Common myeloid progenitor, CD34-positive (primary cell): ENCODE measurements around the gene TLR8.

ENCODE experiments used
- CTCF ChIA-PET: fragments of 350-600 bp; sonication (Branson Sonifier 250); formaldehyde crosslinking; loops from one replicate; lab custom pipeline; 2021; ENCODE audit warnings: antibody characterized with exemption; lab: Charles Lee
- POLR2A ChIA-PET: fragments of 350-600 bp; sonication (Branson Sonifier 250); formaldehyde crosslinking; loops from one replicate; lab custom pipeline; 2021; ENCODE audit warnings: antibody characterized with exemption; lab: Charles Lee
- DNase-seq, 3 donors: peaks; one replicate each; pipeline versions ENCODE4 v3.0.0 to v3.0.0-alpha.2; 2013
- H3K27ac ChIP-seq, 2 experiments: 1 replicate in 1 of 2; 2 replicates in 1 of 2; pipeline ENCODE4 v1.7.0; 2013; ENCODE audit warnings: inconsistent platforms in 2 of 2, low read length in 2 of 2, mild to moderate bottlenecking in 2 of 2, low read depth in 1 of 2, moderate library complexity in 1 of 2; ENCODE audit not compliant: severe bottlenecking in 2 of 2, insufficient read depth in 1 of 2, poor library complexity in 1 of 2
- H3K27me3 ChIP-seq, 5 experiments: replicated peaks in 2 of 5; 1 replicate in 3 of 5; 2 replicates in 2 of 5; pipeline versions ENCODE4 v1.6.1 to v1.7.0; 2013; ENCODE audit warnings: low read length in 4 of 5, mild to moderate bottlenecking in 2 of 5, moderate library complexity in 2 of 5, inconsistent platforms in 1 of 5; ENCODE audit not compliant: insufficient read depth in 5 of 5, control insufficient read depth in 4 of 5
- H3K36me3 ChIP-seq, 4 experiments: 1 replicate in 2 of 4; 2 replicates in 2 of 4; pipeline versions ENCODE4 v1.6.1 to v1.7.0; 2013; ENCODE audit warnings: low read length in 3 of 4, control low read depth in 1 of 4, mild to moderate bottlenecking in 1 of 4; ENCODE audit not compliant: control insufficient read depth in 4 of 4, insufficient read depth in 4 of 4
- H3K4me1 ChIP-seq, 4 experiments: 1 replicate in 3 of 4; 2 replicates in 1 of 4; pipeline versions ENCODE4 v1.6.1 to v1.7.1; 2013; ENCODE audit warnings: low read length in 3 of 4, mild to moderate bottlenecking in 3 of 4, control low read depth in 1 of 4, inconsistent platforms in 1 of 4, moderate library complexity in 1 of 4; ENCODE audit not compliant: control insufficient read depth in 4 of 4, insufficient read depth in 4 of 4; ENCODE audit errors: control extremely low read depth in 1 of 4
- H3K4me3 ChIP-seq, 7 experiments: 1 replicate in 4 of 7; 2 replicates in 3 of 7; pipeline versions ENCODE4 v1.5.1 to v1.7.0; 2013; ENCODE audit warnings: mild to moderate bottlenecking in 7 of 7, low read length in 6 of 7, moderate library complexity in 6 of 7, inconsistent platforms in 2 of 7, low read depth in 2 of 7, control low read depth in 1 of 7; ENCODE audit not compliant: insufficient read depth in 4 of 7, control insufficient read depth in 1 of 7; ENCODE audit errors: extremely low read depth in 1 of 7
- H3K9me3 ChIP-seq, 5 experiments: 1 replicate in 4 of 5; 2 replicates in 1 of 5; pipeline versions ENCODE4 v1.6.1 to v1.7.1; 2013; ENCODE audit warnings: low read length in 4 of 5, mild to moderate bottlenecking in 2 of 5, inconsistent platforms in 1 of 5, low read depth in 1 of 5, moderate library complexity in 1 of 5; ENCODE audit not compliant: control insufficient read depth in 4 of 5, insufficient read depth in 2 of 5; ENCODE audit errors: control extremely low read depth in 1 of 5
- WGBS: methylation state at CpG from one replicate; pipeline ENCODE4 v1.1.5; 2013; ENCODE audit not compliant: insufficient coverage; 5-methylcytosine and 5-hydroxymethylcytosine counted together

Gene TLR8

DNA sequence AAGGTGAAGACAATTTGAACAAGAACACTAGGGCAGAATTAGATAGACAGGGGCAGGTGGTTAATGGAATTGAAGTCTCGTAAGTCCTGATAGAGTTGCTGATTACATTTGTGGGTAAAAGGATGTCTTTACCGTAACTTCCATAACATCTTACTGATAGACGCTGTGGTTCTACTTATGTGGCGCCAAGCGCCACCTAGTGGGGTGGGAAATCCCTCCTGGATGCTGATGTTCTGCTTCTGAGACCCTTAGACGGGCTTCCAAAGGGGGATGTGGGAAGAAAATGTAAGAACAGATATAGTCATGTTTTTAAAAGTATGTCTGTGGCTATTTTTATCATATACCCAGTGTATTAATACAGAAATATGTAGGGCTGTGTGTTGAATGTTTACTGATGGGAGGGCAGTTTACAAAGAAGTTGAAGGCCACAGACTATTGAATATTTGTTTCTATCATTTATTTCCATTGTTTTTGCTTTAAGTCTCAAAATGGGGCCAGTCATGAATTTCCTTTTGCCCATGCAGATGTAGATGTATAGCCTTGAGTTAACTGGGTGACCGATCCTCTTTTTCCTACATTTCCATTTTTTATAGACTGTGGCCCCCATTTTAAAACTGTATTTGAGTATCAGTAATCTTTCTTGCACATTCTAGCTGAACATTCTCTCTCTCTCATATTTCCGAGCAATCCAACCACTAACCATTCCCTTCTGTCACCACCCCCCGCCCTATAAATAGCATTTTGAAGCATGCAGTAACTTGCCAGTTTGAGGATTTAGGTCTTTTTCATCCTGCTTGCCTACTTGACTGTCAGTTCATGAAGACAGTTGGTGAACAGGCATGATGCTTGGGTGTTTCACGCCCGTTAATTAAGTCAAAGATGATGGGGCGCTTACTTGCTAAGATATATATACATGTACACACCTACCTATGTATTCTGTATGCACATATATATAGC, 12.1 kb upstream of the TLR8 start:
- Histone ChIP-seq H3K27ac (no peak overlapping the region), H3K27me3 (peaks cover 0 to 17% (median 0%) of the 10 kb centered on the region in 5 experiments), H3K4me1 (peaks cover 4 to 26% (median 7%) of the 10 kb centered on the region in 4 experiments), H3K9me3 (no peaks in the 10 kb centered on the region), H3K36me3 (no peaks in the 10 kb centered on the region), H3K4me3 (no peak overlapping the region)
- 41% methylated on average over 5 of the region's 12 CpGs for WGBS
- CTCF ChIA-PET, result interaction anchor here (1.9 to 7.4 kb wide), 3 partner anchors 79 to 90 kb away, joined by 6 to 38 read pairs (median 17); no protein-coding TSS in a partner anchor
- DNase-seq, result peak; percentile 44 to 70 (median 53)
- POLR2A ChIA-PET, result no interaction called here

DNA sequence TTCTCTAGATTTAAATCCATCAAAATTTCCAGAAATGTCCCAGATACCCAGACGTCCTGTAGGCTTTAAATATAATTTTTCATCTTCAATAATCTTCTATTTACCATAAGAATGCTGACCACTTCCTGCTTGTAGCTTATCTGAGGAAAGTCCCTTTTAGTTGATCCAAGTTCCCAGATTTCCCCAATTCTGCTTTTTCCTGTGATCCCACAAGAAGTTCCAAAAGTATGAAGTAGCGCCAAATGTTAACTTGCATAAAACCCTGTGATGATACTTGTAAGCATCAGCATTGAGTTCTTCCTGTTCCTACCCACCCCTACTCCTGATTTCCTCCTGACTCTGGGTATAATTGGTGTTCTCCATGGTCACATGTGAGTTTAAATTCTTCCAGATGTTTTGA, 10.6 kb upstream of the TLR8 start:
- H3K4me1 ChIP-seq, result peaks cover under 1 to 19% (median 2%) of the 10 kb centered on the region in 4 experiments
- POLR2A ChIA-PET, result no interaction called here

DNA sequence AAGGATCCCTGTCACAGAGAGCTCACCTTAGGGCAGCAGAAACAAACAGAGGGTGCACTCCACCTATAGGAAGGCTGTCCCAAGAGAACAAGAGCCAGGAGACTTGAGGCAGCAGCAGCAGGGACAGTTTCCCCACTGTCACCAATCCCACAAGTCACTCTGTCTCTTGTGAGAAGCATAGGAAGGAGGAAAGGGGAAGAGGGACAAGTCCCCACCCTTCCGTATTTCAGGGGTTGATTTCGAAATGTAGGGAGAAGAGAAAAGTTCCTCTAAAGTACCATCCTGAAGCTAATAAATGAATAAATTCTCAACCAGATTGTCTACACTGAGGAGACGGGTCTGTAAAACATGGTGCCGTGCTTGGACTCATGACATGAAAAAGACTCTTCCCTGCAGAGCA, 9.5 kb upstream of the TLR8 start:
- Histone ChIP-seq H3K4me3 (no peak overlapping the region), H3K36me3 (no peaks in the 10 kb centered on the region), H3K27me3 (peaks cover 0 to 17% (median 0%) of the 10 kb centered on the region in 5 experiments), H3K9me3 (no peaks in the 10 kb centered on the region), H3K27ac (no peak overlapping the region), H3K4me1 (peaks cover 0 to 13% (median 0%) of the 10 kb centered on the region in 4 experiments)
- no peak for DNase-seq
- ChIA-PET POLR2A (no interaction called here), CTCF (interaction anchor here (1.1 to 7.4 kb wide), 3 partner anchors 75 to 82 kb away, joined by 3 to 38 read pairs (median 4); no protein-coding TSS in a partner anchor)
- 94% methylated on average over 4 of the region's 4 CpGs for WGBS

More for the DNA sequence above, 10.6 kb upstream of the TLR8 start:
- DNase-seq, result no peak
- WGBS, result 60% methylated on average over 2 of the region's 2 CpGs
- Histone ChIP-seq H3K36me3 (no peaks in the 10 kb centered on the region), H3K27me3 (peaks cover 0 to 18% (median 0%) of the 10 kb centered on the region in 5 experiments), H3K9me3 (no peaks in the 10 kb centered on the region), H3K27ac (no peak overlapping the region), H3K4me3 (no peak overlapping the region)
- CTCF ChIA-PET, result interaction anchor here (1.5 to 7.4 kb wide), 2 partner anchors 76 to 81 kb away, joined by 4 to 38 read pairs; no protein-coding TSS in a partner anchor

DNA sequence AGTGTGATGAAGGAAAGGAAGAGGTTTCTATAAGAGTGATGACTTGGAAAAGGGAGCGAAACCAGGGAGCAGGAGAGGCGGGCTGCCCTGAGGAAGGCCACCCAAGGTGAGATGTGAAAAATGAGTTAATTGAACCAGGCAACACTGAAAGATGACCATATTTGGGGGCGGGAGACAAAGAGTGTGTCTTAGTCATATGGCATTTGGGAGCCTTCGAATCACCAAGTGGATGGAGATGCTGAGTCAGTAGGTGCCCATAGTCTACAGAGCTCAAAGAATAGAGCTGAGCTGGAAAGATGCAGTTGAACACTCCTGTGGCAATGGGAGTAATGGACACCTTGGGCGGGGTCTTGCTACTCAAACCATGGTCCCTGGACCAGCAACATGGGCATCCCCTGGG, 8.3 kb upstream of the TLR8 start:
- peaks cover 0 to 17% (median 0%) of the 10 kb centered on the region in 5 experiments for H3K27me3 ChIP-seq
- ChIA-PET POLR2A (no interaction called here), CTCF (interaction anchor here (7.4 kb wide), 1 partner anchor 83 kb away, joined by 38 read pairs; no protein-coding TSS in a partner anchor)
- peaks cover 0 to 8% (median 1%) of the 10 kb centered on the region in 4 experiments for H3K4me1 ChIP-seq
- H3K36me3 ChIP-seq, result no peaks in the 10 kb centered on the region
- DNase-seq, result no peak
- no peak overlapping the region for H3K27ac ChIP-seq
- H3K9me3 ChIP-seq, result no peaks in the 10 kb centered on the region
- WGBS, result 92% methylated on average over 5 of the region's 5 CpGs
- H3K4me3 ChIP-seq, result no peak overlapping the region

DNA sequence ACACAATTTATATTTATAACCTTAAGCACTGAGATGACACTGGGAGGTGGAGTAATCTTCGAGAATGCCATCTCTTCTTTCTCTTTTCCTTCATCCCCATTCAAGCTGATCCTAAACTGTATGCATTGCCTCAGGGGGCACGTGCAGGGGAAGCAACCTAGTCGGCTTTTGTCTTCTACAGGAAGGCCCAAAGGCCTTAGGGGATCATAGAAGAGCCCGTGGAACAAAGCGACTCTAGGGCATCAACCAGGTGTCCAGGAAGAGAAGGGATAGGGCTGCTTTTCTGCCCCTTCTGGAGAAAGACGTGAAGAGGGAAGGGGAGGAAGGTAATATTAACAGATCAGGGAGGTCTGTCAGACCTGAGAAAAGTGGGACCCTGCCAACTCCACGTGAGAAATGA, 6.9 kb upstream of the TLR8 start:
- ChIA-PET POLR2A (no interaction called here), CTCF (interaction anchor here (7.4 kb wide), 1 partner anchor 84 kb away, joined by 38 read pairs; no protein-coding TSS in a partner anchor)
- Histone ChIP-seq H3K27me3 (peaks cover 0 to 14% (median 0%) of the 10 kb centered on the region in 5 experiments), H3K36me3 (no peaks in the 10 kb centered on the region), H3K27ac (no peak overlapping the region), H3K4me1 (peaks cover 0 to 8% (median 2%) of the 10 kb centered on the region in 4 experiments), H3K9me3 (no peaks in the 10 kb centered on the region), H3K4me3 (no peak overlapping the region)
- 67% methylated on average over 4 of the region's 7 CpGs for WGBS
- no peak for DNase-seq

DNA sequence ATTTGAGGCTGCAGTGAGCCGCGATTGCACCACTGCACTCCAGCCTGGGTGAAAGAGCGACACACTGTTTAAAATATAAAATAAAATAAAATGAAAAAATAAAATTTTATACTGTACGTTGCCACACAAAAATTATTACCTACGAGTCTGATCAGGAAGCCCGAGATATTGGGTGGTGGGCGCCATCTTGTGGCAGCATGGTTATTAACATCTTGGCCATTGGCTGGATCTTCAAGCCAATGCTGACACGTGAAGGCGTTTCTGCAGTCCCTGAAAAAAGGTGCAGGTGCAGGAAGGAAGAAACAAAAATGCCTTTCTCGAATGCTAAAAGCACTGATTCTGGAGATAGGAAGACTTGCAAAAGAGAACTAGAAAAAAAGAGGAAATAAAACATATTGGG, 4.9 kb upstream of the TLR8 start:
- WGBS, result 3% methylated on average over 8 of the region's 10 CpGs

More for the DNA sequence above, 4.9 kb upstream of the TLR8 start:
- ChIA-PET POLR2A (no interaction called here), CTCF (interaction anchor here (7.4 kb wide), 1 partner anchor 86 kb away, joined by 38 read pairs; no protein-coding TSS in a partner anchor)
- H3K36me3 ChIP-seq, result no peaks in the 10 kb centered on the region
- DNase-seq, result peak; percentile 56 to 83 (median 82)
- no peak overlapping the region for H3K4me3 ChIP-seq
- no peak overlapping the region for H3K27ac ChIP-seq
- peaks cover 0 to 18% (median 0%) of the 10 kb centered on the region in 5 experiments for H3K27me3 ChIP-seq
- no peaks in the 10 kb centered on the region for H3K9me3 ChIP-seq
- H3K4me1 ChIP-seq, result peaks cover 0 to 8% (median 2%) of the 10 kb centered on the region in 4 experiments
